Measurements from ENCODE around the gene REEP6.

The REEP6 gene

DNA sequence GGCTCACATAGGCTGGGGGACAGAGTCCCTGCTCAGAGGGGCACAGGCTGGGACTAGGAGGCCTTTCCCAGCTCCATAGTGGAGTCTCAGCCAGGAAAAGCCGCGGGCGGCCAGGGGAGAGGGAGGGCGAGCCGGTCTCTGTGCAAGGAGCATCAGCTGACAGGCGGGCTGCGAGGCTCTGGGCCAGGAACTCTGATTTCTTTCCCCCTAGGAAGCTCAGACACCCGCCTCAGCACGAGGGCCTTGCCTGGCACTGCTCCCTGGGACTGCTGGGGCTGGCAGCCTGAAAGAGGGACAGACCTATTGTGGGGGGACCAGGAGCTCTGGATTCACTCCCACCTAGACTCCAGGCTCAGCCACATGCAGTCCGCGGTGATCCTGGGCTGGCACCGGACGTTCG, 30.7 kb downstream of the REEP6 start:
- no peak overlapping the region for H3K4me3 ChIP-seq (ENCODE audit: low read depth, low read length)
- no peak for TF ChIP-seq CTCF (IDR thresholded peaks at IDR 0.05; ENCODE audit: borderline replicate concordance, insufficient read depth, low read depth, low read length)

GRCh38 chr19:1522061-1522460, 31.1 kb downstream of the REEP6 start:
- TF ChIP-seq CTCF (IDR thresholded peaks at IDR 0.05; ENCODE audit: borderline replicate concordance, insufficient read depth, low read depth, low read length) = no peak

DNA sequence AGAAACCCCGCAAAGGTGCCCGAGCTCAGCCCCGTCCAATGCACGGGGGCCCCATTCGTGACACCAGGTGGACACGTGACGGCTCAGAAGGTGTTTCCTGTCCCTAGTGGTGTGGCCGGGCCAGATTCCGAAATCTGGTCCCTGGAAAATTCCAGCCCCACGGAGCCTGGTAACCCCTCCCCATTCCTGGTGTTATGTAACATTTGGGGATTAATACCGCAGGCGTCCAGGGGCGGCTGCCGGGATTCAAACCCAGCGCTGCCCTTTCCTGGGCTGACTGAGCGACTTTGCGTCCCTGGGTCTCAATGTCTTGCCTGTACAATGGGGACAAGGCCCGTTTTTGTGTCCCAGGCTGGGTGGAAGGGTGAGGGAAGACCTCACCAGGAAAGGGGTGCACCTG, 31.9 kb downstream of the REEP6 start:
- H3K4me3 ChIP-seq (ENCODE audit: low read depth, low read length) = no peak overlapping the region
- TF ChIP-seq CTCF (IDR thresholded peaks at IDR 0.05; ENCODE audit: borderline replicate concordance, insufficient read depth, low read depth, low read length) = no peak

More at GRCh38 chr19:1522061-1522460, 31.1 kb downstream of the REEP6 start:
- no peak overlapping the region for H3K4me3 ChIP-seq (ENCODE audit: low read depth, low read length)

DNA sequence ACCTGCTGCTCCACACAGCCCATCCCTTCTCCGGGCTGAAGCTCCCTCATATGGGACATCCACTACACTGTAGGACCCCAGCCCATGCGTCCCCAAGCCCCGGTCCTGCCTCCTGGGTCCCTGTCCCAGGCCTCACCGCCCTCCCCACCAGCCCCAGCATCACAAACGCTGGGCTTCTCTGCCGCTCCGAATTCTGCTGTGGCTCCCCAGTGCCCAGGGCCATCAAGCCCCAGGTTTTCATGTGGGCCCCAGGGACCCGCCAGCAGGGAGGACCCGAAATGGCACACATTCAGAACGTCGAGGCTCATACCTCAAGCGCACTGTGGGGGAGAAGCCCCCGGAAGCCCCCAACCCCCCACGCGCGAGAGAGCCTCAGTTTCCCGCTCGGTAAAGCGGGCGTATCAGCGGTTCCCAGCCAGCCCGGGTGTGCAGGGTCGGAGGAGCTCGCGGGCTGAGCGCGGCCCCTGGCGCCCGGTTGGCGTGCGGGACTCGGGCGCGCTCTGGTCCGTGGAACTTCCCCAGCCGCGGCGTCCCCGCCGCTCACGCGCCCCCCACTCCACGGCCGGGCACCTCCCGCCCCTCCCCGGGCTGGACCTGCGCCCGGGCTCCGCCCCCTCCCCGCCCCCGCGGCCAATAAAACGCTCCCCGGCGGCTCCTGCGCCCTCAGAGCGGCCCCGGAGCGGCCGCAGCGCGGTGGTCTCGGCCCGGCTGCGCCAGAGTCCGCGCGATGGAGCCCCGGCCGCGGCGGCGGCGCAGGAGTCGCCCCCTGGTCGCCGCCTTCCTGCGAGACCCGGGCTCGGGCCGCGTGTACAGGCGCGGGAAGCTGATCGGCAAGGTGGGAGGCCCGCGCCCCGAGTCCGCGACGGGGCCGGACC, 32.7 kb downstream of the REEP6 start, which contains the start of gene PLK5:
Gene PLK5, plus strand, starts transcription at position 666 of the 875 bp plus-strand sequence. CDS start 2,920 bp downstream, outside the sequence.
- no peak for TF ChIP-seq CTCF (IDR thresholded peaks at IDR 0.05; ENCODE audit: borderline replicate concordance, insufficient read depth, low read depth, low read length)
- no peak within 1 kb of the TSS for H3K4me3 ChIP-seq (ENCODE audit: low read depth, low read length)

GRCh38 chr19:1524287-1524971, 33.4 kb downstream of the REEP6 start:
- TF ChIP-seq CTCF (IDR thresholded peaks at IDR 0.05; ENCODE audit: borderline replicate concordance, insufficient read depth, low read depth, low read length) = no peak
- H3K4me3 ChIP-seq (ENCODE audit: low read depth, low read length) = no peak overlapping the region

- TF ChIP-seq CTCF (IDR thresholded peaks at IDR 0.05; ENCODE audit: borderline replicate concordance, insufficient read depth, low read depth, low read length) = no peak
- H3K4me3 ChIP-seq (ENCODE audit: low read depth, low read length) = no peak overlapping the region
Observed at GRCh38 chr19:1524972-1525325, 34.0 kb downstream of the REEP6 start.
